Breast epithelium (tissue), 4 donors: ENCODE results near the gene SLC41A3. TPM values are rescaled to one million over a fixed set of nuclear protein-coding genes. Genes with fewer than 3 reads are reported as not detected.

Source experiments
- DNase-seq, 2 donors: peaks; one replicate each; pipeline ENCODE4 v3.0.0-alpha.2; 2019; ENCODE audit warnings: low spot score in 2 of 2
- H3K27ac ChIP-seq, 2 donors: fragments of 200-600 bp; sonication (generic) in 1 of 2; one replicate each; pipeline ENCODE4 v1.5.1; 2016 to 2019; ENCODE audit warnings: mild to moderate bottlenecking in 1 of 2
- H3K27me3 ChIP-seq, 2 donors: fragments of 200-600 bp; sonication (generic) in 1 of 2; one replicate each; pipeline versions ENCODE4 v1.5.1 to v1.6.0; 2017 to 2019; ENCODE audit warnings: control low read depth in 1 of 2, mild to moderate bottlenecking in 1 of 2
- H3K36me3 ChIP-seq: fragments of 200-600 bp; one replicate; pipeline ENCODE4 v1.5.1; 2019
- H3K4me1 ChIP-seq, 2 donors: fragments of 200-600 bp; sonication (generic); one replicate each; pipeline ENCODE4 v1.5.1; 2016 to 2019; ENCODE audit warnings: control low read depth in 1 of 2
- H3K4me3 ChIP-seq, 3 donors: fragments of 200-600 bp; sonication (generic); 1 replicate in 2 of 3; 2 replicates in 1 of 3; pipeline ENCODE4 v1.5.1; 2016 to 2019; ENCODE audit warnings: mild to moderate bottlenecking in 3 of 3, moderate library complexity in 2 of 3
- H3K9me3 ChIP-seq, 2 donors: fragments of 200-600 bp; sonication (generic) in 1 of 2; one replicate each; pipeline ENCODE4 v1.5.1; 2016 to 2019; ENCODE audit warnings: control low read depth in 1 of 2
- POLR2A ChIP-seq: fragments of 450-650 bp; IDR thresholded peaks from one replicate; pipeline ENCODE4 v1.6.1; 2016; ENCODE audit warnings: antibody characterized with exemption, mild to moderate bottlenecking, moderate library complexity
- POLR2AphosphoS5 ChIP-seq, 3 donors: sonication (generic); formaldehyde crosslinking; IDR thresholded peaks; one replicate each; pipeline ENCODE4 v1.6.1; 2017; ENCODE audit warnings: antibody characterized with exemption in 3 of 3
- intact Hi-C: fragments of 100-400 bp; cut with DNase I; formaldehyde crosslinking; loops from one replicate; pipeline ENCODE4 v1.15.1; 2023; ENCODE audit warnings: low total_unique reads
- total RNA-seq, 3 donors: library from RNA; depleted of rRNA; stranded (reverse); fragments of >200 nt; gene quantifications; one replicate each; pipeline ENCODE4 v1.1.0, GENCODE V29; 2016
- TF ChIP-seq, protein P1 (sequence below), 3 donors: fragments of 450-650 bp; IDR thresholded peaks; one replicate each; pipeline ENCODE4 v1.5.1; 2016 to 2017; ENCODE audit warnings: antibody characterized with exemption in 3 of 3, mild to moderate bottlenecking in 3 of 3, moderate library complexity in 3 of 3

SLC41A3 gene
- total RNA-seq, 3 donors from 2014 or later, result 42.6 to 53.7 (median 50.1) TPM

DNA sequence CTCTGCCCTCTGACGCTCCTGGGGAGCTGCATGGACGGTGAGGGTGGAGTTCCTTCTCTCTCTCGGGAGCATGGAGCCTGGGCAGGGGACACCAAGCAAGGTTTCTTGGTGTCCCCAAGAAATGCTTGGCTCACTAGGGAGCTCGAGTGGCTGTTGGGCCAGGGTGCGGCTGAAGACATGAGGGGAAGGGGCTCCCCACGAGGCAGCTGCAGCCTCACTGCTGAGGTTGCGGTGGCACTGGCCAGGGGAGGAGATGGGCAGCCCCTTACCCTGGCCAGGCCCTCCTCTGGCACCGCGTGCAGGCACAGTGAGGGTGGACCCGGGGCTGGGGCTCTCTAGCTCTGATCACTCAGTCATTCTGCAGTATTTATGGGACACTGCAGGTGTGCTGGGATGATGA is 43.5 kb upstream of the SLC41A3 start:
- Histone ChIP-seq H3K27me3 (no peaks in the 10 kb centered on the region), H3K27ac (no peak overlapping the region), H3K9me3 (no peaks in the 10 kb centered on the region), H3K4me1 (peaks cover 0 to 4% of the 10 kb centered on the region in 2 donors), H3K36me3 (no peaks in the 10 kb centered on the region), H3K4me3 (no peak overlapping the region)
- DNase-seq, result peak in 1 of 2 donors; percentile 28
- TF ChIP-seq POLR2AphosphoS5 (IDR thresholded peaks at IDR 0.05), result no peak
- TF ChIP-seq, protein P1, sequence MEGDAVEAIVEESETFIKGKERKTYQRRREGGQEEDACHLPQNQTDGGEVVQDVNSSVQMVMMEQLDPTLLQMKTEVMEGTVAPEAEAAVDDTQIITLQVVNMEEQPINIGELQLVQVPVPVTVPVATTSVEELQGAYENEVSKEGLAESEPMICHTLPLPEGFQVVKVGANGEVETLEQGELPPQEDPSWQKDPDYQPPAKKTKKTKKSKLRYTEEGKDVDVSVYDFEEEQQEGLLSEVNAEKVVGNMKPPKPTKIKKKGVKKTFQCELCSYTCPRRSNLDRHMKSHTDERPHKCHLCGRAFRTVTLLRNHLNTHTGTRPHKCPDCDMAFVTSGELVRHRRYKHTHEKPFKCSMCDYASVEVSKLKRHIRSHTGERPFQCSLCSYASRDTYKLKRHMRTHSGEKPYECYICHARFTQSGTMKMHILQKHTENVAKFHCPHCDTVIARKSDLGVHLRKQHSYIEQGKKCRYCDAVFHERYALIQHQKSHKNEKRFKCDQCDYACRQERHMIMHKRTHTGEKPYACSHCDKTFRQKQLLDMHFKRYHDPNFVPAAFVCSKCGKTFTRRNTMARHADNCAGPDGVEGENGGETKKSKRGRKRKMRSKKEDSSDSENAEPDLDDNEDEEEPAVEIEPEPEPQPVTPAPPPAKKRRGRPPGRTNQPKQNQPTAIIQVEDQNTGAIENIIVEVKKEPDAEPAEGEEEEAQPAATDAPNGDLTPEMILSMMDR (IDR thresholded peaks at IDR 0.05), result no peak
- TF ChIP-seq POLR2A, result no peak
- intact Hi-C loops, result no loop called here

DNA sequence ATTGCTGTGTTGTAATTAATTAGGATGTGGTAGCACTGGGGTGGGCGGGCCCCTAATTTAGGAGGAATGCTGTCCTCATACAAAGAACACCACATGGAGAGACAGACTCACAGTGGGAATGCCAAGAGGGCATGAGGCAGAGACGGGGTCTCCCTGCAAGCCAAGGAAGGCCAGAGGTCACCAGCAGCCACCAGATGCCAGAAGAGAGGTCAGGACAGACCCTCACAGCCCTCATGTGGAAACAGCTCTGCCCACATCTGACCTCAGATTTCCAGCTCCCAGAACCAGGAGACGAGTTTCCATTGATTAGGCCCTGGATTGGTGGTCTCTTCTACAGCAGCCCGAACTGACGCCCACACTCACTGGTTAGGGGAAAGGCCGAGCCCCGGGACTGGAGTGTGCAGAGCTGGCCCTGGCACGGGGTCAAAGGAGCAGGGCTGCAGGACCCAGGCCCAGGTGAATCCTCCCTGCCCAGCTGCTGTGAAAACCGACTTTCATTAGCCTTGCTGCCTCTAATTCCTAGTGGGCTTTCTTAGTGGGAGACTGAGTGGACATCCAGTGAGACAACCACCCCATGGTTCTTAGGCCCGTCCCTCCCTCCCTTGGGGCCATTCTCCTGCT is 43.0 kb upstream of the SLC41A3 start:
- DNase-seq, result peak in 1 of 2 donors; percentile 37
- Histone ChIP-seq H3K27me3 (no peaks in the 10 kb centered on the region), H3K9me3 (no peaks in the 10 kb centered on the region), H3K4me1 (peaks cover 0 to 4% of the 10 kb centered on the region in 2 donors), H3K27ac (no peak overlapping the region), H3K36me3 (no peaks in the 10 kb centered on the region), H3K4me3 (no peak overlapping the region)
- TF ChIP-seq POLR2AphosphoS5 (IDR thresholded peaks at IDR 0.05) (no peak), POLR2A (no peak)
- TF ChIP-seq, protein P1 (IDR thresholded peaks at IDR 0.05), result no peak
- intact Hi-C loops, result no loop called here

DNA sequence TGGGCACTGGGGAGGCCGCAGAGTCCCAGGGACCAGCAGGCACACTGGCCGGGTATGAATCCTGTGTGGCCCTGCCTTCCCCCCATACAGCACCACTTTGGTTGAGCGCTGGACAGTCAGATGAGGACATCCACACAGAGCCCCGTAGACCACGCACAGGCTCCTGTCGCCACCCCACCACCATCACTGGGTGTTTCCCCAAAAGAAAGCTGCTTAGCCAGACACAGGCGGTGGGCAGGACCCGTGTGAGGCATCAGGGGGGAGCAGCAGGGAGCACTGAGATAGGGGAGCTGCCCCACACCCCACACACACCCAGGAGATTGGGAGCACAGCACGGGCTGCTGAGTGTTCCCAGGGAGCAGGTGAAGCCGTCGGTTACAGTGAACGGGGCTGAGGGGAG is 42.4 kb upstream of the SLC41A3 start:
- Histone ChIP-seq H3K4me1 (peaks cover 0 to 4% of the 10 kb centered on the region in 2 donors), H3K36me3 (no peaks in the 10 kb centered on the region), H3K9me3 (no peaks in the 10 kb centered on the region), H3K4me3 (no peak overlapping the region), H3K27ac (no peak overlapping the region), H3K27me3 (no peaks in the 10 kb centered on the region)
- intact Hi-C loops, result no loop called here
- TF ChIP-seq POLR2A, result no peak
- TF ChIP-seq POLR2AphosphoS5 (IDR thresholded peaks at IDR 0.05), result no peak
- TF ChIP-seq, protein P1 (IDR thresholded peaks at IDR 0.05), result no peak
- no peak for DNase-seq

DNA sequence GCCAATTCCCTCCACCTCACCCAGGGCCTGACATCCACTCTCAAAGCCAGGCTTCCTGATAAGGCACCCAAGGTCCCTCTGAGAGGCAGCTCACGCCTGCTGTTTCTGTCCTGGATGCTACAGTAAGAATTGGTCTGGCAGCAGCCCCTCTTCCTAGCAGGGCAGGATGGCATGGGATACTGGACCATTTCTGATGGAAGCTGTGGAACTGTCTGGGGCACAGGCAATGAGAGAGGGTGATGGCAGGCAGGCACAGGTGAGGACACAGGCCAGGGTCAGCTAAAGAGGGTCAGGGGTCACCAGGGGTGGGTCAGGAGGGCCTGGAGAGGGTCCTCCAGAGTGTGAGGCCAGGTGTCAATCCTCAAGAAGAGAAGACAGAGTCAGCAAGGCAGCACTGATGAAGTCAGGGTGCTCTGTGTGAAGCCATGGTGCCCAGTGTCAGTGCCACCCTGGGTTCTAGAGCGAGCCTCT is 41.9 kb upstream of the SLC41A3 start:
- H3K36me3 ChIP-seq, result no peaks in the 10 kb centered on the region
- no peak overlapping the region for H3K27ac ChIP-seq
- peaks cover 0 to 4% of the 10 kb centered on the region in 2 donors for H3K4me1 ChIP-seq
- H3K4me3 ChIP-seq, result no peak overlapping the region
- TF ChIP-seq POLR2AphosphoS5 (IDR thresholded peaks at IDR 0.05), result no peak
- TF ChIP-seq POLR2A, result no peak
- TF ChIP-seq, protein P1 (IDR thresholded peaks at IDR 0.05), result no peak
- H3K9me3 ChIP-seq, result no peaks in the 10 kb centered on the region
- DNase-seq, result no peak
- intact Hi-C loops, result no loop called here
- H3K27me3 ChIP-seq, result no peaks in the 10 kb centered on the region

DNA sequence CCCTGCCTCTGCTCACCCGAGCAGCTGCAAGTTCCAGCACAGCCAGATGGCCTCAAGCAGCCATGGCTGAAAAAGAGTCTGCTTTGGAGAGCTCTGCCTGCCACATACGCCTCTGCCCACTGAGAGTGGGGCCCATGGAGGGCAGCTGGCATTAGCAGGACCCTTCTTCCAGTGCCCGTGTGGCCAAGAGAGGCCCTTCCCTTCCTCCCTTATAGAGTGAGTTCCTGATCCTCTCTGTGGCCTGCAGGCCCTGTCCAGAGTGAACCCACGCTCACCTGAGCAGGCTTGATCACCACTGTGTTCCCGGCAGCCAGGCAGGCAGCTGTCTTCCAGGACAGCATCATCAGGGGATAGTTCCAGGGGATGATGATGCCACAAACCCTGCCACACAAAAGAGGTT is 41.4 kb upstream of the SLC41A3 start:
- peak in 1 of 2 donors; percentile 30 for DNase-seq

More for the DNA sequence above, 41.4 kb upstream of the SLC41A3 start:
- H3K4me3 ChIP-seq, result no peak overlapping the region
- peaks cover 0 to 4% of the 10 kb centered on the region in 2 donors for H3K4me1 ChIP-seq
- H3K9me3 ChIP-seq, result no peaks in the 10 kb centered on the region
- H3K27ac ChIP-seq, result no peak overlapping the region
- no peaks in the 10 kb centered on the region for H3K36me3 ChIP-seq
- TF ChIP-seq, protein P1 (IDR thresholded peaks at IDR 0.05), result no peak
- TF ChIP-seq POLR2A (no peak), POLR2AphosphoS5 (IDR thresholded peaks at IDR 0.05) (no peak)
- intact Hi-C loops, result no loop called here
- no peaks in the 10 kb centered on the region for H3K27me3 ChIP-seq
